Calu3 (cell line): ENCODE measurements around the gene DTNB. TPM values are rescaled to one million over a fixed set of nuclear protein-coding genes. Genes with fewer than 3 reads are reported as not detected.
A peak's percentile ranks its signal among the peaks of the same experiment; 100 is the strongest.

Experiments used
- BruUV-seq: library from RNA; stranded (reverse); fragments of 400-500 nt; replicated peaks from 2 replicates; lab custom pipeline; 2021; lab: Mats Ljungman, UMichigan
- CTCF ChIA-PET: fragments of 300-600 bp; sonication (Branson Sonifier 250); formaldehyde crosslinking; loops from one replicate; lab custom pipeline; 2022; ENCODE audit warnings: antibody characterized with exemption; lab: Charles Lee
- DNase-seq: peaks from one replicate; pipeline ENCODE4 v3.0.0; 2022
- H3K27ac Mint-ChIP-seq: one replicate; pipeline ENCODE4 v1.8.0; 2022; ENCODE audit warnings: mixed read lengths; ENCODE audit not compliant: unreplicated experiment
- H3K27me3 Mint-ChIP-seq: one replicate; pipeline ENCODE4 v1.8.0; 2022; ENCODE audit warnings: mixed read lengths; ENCODE audit not compliant: unreplicated experiment
- H3K36me3 Mint-ChIP-seq: one replicate; pipeline ENCODE4 v1.8.0; 2022; ENCODE audit warnings: mild to moderate bottlenecking, moderate library complexity, mixed read lengths; ENCODE audit not compliant: insufficient read depth, unreplicated experiment
- H3K4me1 Mint-ChIP-seq: one replicate; pipeline ENCODE4 v1.8.0; 2022; ENCODE audit warnings: mild to moderate bottlenecking, low read depth, mixed read lengths; ENCODE audit not compliant: unreplicated experiment
- H3K4me3 Mint-ChIP-seq: one replicate; pipeline ENCODE4 v1.8.0; 2022; ENCODE audit warnings: mild to moderate bottlenecking, low read depth, moderate library complexity, mixed read lengths; ENCODE audit not compliant: unreplicated experiment
- H3K9me3 Mint-ChIP-seq: one replicate; pipeline ENCODE4 v1.8.0; 2022; ENCODE audit warnings: low read depth, mixed read lengths; ENCODE audit not compliant: unreplicated experiment
- intact Hi-C: fragments of 100-400 bp; cut with micrococcal nuclease; formaldehyde crosslinking; loops from one replicate; pipeline ENCODE4 v1.10.0; 2022; ENCODE audit not compliant: unreplicated experiment
- total RNA-seq: library from RNA; stranded (reverse); gene quantifications from 2 replicates; pipeline ENCODE4 v1.2.3, GENCODE V29; 2022
- TF ChIP-seq, protein P1 (sequence below): fragments of 200-600 bp; IDR thresholded peaks from one replicate; pipeline ENCODE4 v1.8.0; 2022; ENCODE audit warnings: antibody characterized with exemption; ENCODE audit not compliant: unreplicated experiment

The DTNB gene
- total RNA-seq, 1 experiment from 2014 or later = 27.3 TPM

DNA sequence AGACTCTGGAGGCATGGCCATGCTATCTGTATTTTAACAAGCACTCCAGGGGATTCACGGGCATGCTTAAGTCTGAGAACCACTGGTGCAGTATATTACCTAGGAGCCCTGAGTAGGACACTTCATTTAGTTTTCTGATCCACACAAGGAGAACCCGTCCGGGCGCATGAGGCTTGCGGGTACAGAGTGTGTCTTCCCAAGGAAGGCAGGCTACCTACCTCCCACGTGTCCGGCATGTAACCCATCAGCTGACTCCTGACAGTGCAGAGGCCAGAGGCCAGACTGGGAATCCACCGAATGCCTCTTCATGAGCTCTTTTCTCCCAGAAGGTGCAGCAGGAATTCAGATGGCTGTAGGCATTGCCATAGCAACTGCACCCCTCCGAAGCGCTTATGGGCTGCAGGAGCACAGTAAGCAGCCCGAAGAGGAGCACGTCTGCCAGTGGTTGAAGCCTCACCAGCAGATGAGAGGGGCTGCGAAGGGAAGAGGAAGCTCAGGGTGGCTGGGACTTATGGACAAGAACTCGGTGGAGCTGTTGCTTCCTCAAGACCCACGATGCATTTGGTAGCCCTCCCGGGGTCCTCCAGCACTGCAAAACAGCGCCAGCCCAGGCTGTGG, 297.9 kb downstream of the DTNB start:
- intact Hi-C loops = loop anchor here (5.0 kb wide), 1 partner anchor 147 kb away; no protein-coding TSS in a partner anchor
- Mint-ChIP-seq H3K36me3 (peaks cover 11% of the 10 kb centered on the region), H3K4me3 (no peak overlapping the region), H3K9me3 (no peaks in the 10 kb centered on the region), H3K27me3 (no peaks in the 10 kb centered on the region), H3K4me1 (peaks cover 14% of the 10 kb centered on the region), H3K27ac (no peak overlapping the region)
- TF ChIP-seq, protein P1, sequence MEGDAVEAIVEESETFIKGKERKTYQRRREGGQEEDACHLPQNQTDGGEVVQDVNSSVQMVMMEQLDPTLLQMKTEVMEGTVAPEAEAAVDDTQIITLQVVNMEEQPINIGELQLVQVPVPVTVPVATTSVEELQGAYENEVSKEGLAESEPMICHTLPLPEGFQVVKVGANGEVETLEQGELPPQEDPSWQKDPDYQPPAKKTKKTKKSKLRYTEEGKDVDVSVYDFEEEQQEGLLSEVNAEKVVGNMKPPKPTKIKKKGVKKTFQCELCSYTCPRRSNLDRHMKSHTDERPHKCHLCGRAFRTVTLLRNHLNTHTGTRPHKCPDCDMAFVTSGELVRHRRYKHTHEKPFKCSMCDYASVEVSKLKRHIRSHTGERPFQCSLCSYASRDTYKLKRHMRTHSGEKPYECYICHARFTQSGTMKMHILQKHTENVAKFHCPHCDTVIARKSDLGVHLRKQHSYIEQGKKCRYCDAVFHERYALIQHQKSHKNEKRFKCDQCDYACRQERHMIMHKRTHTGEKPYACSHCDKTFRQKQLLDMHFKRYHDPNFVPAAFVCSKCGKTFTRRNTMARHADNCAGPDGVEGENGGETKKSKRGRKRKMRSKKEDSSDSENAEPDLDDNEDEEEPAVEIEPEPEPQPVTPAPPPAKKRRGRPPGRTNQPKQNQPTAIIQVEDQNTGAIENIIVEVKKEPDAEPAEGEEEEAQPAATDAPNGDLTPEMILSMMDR = no peak
- BruUV-seq = no TSS peak
- DNase-seq = no peak
- CTCF ChIA-PET = interaction anchor here (0.6 to 2.8 kb wide), 2 partner anchors 13 to 1055 kb away, joined by 4 to 12 read pairs; no protein-coding TSS in a partner anchor

DNA sequence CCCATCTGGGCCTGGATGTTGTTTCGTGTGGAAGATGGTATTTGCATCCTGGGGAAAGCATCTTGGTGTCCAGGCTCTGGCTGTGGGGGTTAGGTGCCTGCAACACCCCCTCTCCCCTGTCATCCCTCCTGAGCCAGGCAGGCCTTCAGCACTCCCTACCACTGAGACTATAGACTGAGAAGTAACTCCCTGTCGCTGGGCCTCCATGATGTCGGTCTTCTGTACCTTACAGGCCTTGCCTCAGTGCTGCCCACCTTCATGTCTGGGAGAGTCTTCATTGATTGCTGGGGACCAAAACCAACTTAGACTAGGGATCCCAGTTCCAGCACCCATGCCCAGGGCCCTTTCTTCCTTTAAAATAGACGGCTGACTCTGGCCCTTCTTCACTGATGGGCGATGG, 298.6 kb downstream of the DTNB start:
- intact Hi-C loops = loop anchor here (5.0 kb wide), 1 partner anchor 147 kb away; no protein-coding TSS in a partner anchor
- CTCF ChIA-PET = interaction anchor here (2.8 kb wide), 1 partner anchor 13 kb away, joined by 12 read pairs; no protein-coding TSS in a partner anchor
- no peak for DNase-seq
- Mint-ChIP-seq H3K9me3 (no peaks in the 10 kb centered on the region), H3K27ac (no peak overlapping the region), H3K4me3 (no peak overlapping the region), H3K36me3 (peaks cover 11% of the 10 kb centered on the region), H3K4me1 (peaks cover 14% of the 10 kb centered on the region), H3K27me3 (no peaks in the 10 kb centered on the region)
- TF ChIP-seq, protein P1 = no peak
- no TSS peak for BruUV-seq

DNA sequence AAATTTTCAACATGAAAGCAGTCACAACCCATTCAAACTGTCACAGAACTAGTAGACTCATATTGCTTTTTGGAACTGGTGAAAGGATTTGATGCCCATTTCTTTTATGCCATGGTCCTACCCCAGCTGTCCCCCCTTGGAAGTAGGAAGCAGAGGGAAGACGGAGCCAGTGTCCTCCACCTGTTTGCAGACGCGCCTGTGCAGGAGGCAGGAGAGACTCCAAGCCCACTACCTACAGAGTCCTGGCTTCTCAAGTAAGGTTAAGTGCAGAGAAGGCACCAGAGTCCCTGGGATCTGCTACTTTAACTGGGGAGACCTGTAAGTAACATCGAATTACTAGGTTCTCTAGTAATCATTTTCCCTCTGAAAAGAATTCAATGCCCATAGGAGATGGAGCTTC, 299.0 kb downstream of the DTNB start:
- H3K27ac Mint-ChIP-seq = no peak overlapping the region
- peaks cover 14% of the 10 kb centered on the region for H3K4me1 Mint-ChIP-seq
- H3K4me3 Mint-ChIP-seq = no peak overlapping the region
- CTCF ChIA-PET = no interaction called here
- TF ChIP-seq, protein P1 = no peak
- peaks cover 11% of the 10 kb centered on the region for H3K36me3 Mint-ChIP-seq
- DNase-seq = no peak
- no TSS peak for BruUV-seq
- intact Hi-C loops = no loop called here
- no peaks in the 10 kb centered on the region for H3K27me3 Mint-ChIP-seq
- H3K9me3 Mint-ChIP-seq = no peaks in the 10 kb centered on the region

DNA sequence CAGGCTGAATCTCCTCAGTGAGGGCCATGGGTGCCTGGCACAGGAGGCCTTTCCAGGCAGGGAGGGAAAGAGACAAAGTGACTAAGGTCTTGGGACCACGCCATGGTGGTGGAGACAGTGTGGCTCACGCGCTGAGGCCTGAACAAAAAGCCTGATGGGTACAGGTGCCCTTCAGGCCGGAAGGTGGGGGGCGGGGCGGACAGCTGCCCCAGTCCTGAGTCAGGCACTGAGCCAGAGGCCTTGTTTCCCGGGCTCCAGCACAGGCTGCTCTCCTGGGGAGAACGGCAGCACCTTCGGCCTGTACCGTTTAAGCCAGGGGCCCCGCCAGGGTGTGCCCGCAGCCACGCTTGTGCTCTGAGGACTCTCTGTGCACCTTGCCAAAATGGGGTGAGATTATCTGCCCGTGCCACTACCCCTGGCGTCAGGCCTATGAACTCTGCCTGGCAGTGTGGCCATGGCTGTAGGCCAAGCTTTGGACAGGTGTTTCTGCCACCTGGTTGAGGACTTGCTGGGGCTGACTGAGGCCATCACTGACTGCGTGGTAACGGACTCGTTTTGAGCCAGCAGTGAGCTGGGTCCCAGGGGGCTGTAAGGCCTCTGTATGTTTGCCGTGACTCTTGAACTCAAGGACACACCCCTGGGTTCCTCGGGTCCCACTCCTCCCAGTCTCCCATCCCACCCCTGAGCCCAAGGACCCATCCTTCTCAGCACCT, 300.0 kb downstream of the DTNB start:
- TF ChIP-seq, protein P1 = no peak
- intact Hi-C loops = no loop called here

More for the DNA sequence above, 300.0 kb downstream of the DTNB start:
- peaks cover 11% of the 10 kb centered on the region for H3K36me3 Mint-ChIP-seq
- no TSS peak for BruUV-seq
- H3K4me3 Mint-ChIP-seq = no peak overlapping the region
- no peak overlapping the region for H3K27ac Mint-ChIP-seq
- peak; percentile 23 for DNase-seq
- H3K9me3 Mint-ChIP-seq = no peaks in the 10 kb centered on the region
- peaks cover 14% of the 10 kb centered on the region for H3K4me1 Mint-ChIP-seq
- CTCF ChIA-PET = interaction anchor here (1.2 kb wide), 1 partner anchor 11 kb away, joined by 4 read pairs; no protein-coding TSS in a partner anchor
- H3K27me3 Mint-ChIP-seq = no peaks in the 10 kb centered on the region
